ENCODE measurements around the gene NEK3.
"Not testable (repeated sequence)": the region's sequence is repeated elsewhere in the genome, so short reads cannot be mapped to it uniquely, and the experiment has no call there.

Gene NEK3

GRCh38 chr13:52169839-52170238, 10.4 kb upstream of the NEK3 start:
- DNase-seq (ENCODE audit: low spot score), result no peak

GRCh38 chr13:52165411-52165810, 6.0 kb upstream of the NEK3 start:
- DNase-seq (ENCODE audit: low spot score), result no peak

- no peak for DNase-seq (ENCODE audit: low spot score)
These were observed 5.6 kb upstream of the NEK3 start for GRCh38 chr13:52164989-52165388.

GRCh38 chr13:52163878-52164277, 4.5 kb upstream of the NEK3 start:
- DNase-seq (ENCODE audit: low spot score), result not testable (repeated sequence)

- DNase-seq (ENCODE audit: low spot score), result no peak
These were observed 3.1 kb upstream of the NEK3 start for GRCh38 chr13:52162279-52163101.

- no peak for DNase-seq (ENCODE audit: low spot score)
These were observed 1.8 kb upstream of the NEK3 start for GRCh38 chr13:52161181-52161646.

GRCh38 chr13:52160506-52160905, 1.1 kb upstream of the NEK3 start:
- no peak for DNase-seq (ENCODE audit: low spot score)

GRCh38 chr13:52160053-52160452, 656 bp upstream of the NEK3 start:
- DNase-seq (ENCODE audit: low spot score), result no peak

- DNase-seq (ENCODE audit: low spot score), result no peak
These were observed 703 bp downstream of the NEK3 start for GRCh38 chr13:52158629-52159158.

GRCh38 chr13:52156724-52157261, 2.6 kb downstream of the NEK3 start:
- DNase-seq (ENCODE audit: low spot score), result no peak

GRCh38 chr13:52155177-52155576, 4.2 kb downstream of the NEK3 start:
- no peak for DNase-seq (ENCODE audit: low spot score)

- no peak for DNase-seq (ENCODE audit: low spot score)
These were observed 12.2 kb downstream of the NEK3 start for GRCh38 chr13:52147225-52147624.

GRCh38 chr13:52141299-52141698, 18.1 kb downstream of the NEK3 start:
- no peak for DNase-seq (ENCODE audit: low spot score)

- DNase-seq (ENCODE audit: low spot score), result no peak
These were observed 21.9 kb downstream of the NEK3 start for GRCh38 chr13:52137489-52137888.

GRCh38 chr13:52136763-52137162, 22.6 kb downstream of the NEK3 start:
- DNase-seq (ENCODE audit: low spot score), result no peak

GRCh38 chr13:52130641-52131040, 28.8 kb downstream of the NEK3 start:
- DNase-seq (ENCODE audit: low spot score), result no peak

- DNase-seq (ENCODE audit: low spot score), result peak; percentile 49
These were observed 30.4 kb downstream of the NEK3 start, which contains the start of gene NEK5 for GRCh38 chr13:52128714-52129700. NEK5 (minus strand) TSS chr13:52129073; CDS start chr13:52127482, 1,591 bp downstream.

- DNase-seq (ENCODE audit: low spot score), result peak; percentile 80
These were observed 31.4 kb downstream of the NEK3 start for GRCh38 chr13:52127783-52128702.

GRCh38 chr13:52127378-52127777, 32.0 kb downstream of the NEK3 start:
- no peak for DNase-seq (ENCODE audit: low spot score)

- no peak for DNase-seq (ENCODE audit: low spot score)
These were observed 33.9 kb downstream of the NEK3 start for GRCh38 chr13:52125547-52125946.

- DNase-seq (ENCODE audit: low spot score), result no peak
These were observed 40.8 kb downstream of the NEK3 start for GRCh38 chr13:52118595-52118994.
